Esophagus mucosa (tissue), 1 donor: ENCODE measurements around the gene PPFIA1. TPM values are rescaled to one million over a fixed set of nuclear protein-coding genes. Genes with fewer than 3 reads are reported as not detected.
"Not testable (repeated sequence)": the region's sequence is repeated elsewhere in the genome, so short reads cannot be mapped to it uniquely, and the experiment has no call there.

ENCODE experiments used
- ATAC-seq: fragments of 200-7000 bp; cut with Tn5 transposase; one replicate; pipeline ENCODE4 v1.9.1; 2020
- total RNA-seq: library from RNA; stranded (reverse); gene quantifications from one replicate; pipeline ENCODE4 v1.2.4, GENCODE V29; 2023
- donor health status: DM: yes; HTN: yes; CAD: no.

The PPFIA1 gene
- total RNA-seq, 1 donor from 2014 or later = 25.1 TPM

GRCh38 chr11:70251659-70252321 is 18.7 kb upstream of the PPFIA1 start:
- peak; percentile 23 for ATAC-seq

GRCh38 chr11:70252844-70253243 is 17.6 kb upstream of the PPFIA1 start:
- no peak for ATAC-seq

DNA sequence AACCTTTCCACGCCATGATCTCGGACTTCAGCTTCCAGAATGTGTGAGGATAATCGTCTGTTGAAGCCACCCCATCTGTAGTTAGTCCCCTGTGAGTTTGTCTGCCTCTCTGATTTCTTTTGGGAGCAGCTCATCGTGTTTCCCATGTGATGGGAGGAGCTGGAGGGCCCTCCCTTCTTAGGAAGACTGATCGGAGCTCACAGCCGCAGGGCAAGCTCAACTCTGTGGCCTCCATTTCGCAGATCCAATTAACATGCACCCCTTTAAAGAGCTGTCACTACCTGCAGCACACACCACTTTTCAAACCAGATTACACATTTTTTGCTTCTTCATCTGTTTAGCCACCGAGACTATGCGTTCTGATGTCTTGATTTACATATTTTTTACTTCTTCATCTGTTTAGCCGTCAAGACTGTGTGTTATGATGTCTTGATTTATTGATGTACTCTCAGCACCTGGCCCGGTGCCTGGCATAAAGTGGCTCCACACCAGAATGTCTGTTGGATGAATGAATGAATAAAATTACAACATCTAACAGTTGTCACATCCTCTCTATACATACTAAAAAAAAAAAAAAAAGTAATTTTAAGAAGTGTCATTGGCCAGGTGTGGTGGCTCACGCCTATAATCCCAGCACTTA is 14.9 kb upstream of the PPFIA1 start:
- ATAC-seq = no peak

GRCh38 chr11:70259077-70259476 is 11.4 kb upstream of the PPFIA1 start:
- ATAC-seq = not testable (repeated sequence)

DNA sequence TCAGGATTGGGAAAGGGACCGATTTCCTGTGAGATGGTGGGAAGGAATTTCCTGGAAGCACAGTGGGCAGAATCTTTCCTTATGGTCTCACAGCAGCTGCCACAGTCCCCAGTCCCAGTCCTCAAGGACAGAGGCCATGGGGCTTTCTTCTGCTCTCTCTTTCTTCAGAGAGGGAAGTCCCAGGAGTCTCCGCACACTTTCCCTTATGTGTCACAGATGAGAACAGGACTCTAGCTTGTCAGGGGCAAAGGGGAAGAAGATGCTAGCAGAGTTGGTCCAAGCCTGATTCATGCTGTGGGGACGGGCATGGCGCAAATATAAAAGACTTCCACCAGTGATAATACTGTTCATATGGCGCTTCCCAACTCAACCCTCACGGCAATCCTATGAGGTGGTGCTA is 7.5 kb upstream of the PPFIA1 start:
- no peak for ATAC-seq

DNA sequence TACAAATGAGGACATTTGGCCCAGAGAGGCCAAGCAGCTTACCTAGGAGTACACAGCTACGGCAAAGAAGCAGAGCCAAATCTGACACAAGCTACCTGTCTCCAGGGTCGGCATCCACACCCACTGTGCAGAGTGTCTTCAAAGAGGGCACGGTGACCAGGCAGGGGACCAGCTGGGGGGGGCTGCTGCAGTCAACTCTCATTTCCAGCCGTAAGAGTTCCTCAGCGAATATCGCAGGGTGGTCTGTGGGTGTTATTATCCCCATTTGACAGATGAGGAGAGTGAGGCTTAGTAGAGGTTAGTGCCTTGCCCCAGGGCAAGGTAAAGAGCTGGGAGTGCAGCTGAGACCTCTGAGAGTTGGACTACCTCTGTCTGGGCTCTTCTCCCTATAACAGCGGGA is 7.1 kb upstream of the PPFIA1 start:
- no peak for ATAC-seq

DNA sequence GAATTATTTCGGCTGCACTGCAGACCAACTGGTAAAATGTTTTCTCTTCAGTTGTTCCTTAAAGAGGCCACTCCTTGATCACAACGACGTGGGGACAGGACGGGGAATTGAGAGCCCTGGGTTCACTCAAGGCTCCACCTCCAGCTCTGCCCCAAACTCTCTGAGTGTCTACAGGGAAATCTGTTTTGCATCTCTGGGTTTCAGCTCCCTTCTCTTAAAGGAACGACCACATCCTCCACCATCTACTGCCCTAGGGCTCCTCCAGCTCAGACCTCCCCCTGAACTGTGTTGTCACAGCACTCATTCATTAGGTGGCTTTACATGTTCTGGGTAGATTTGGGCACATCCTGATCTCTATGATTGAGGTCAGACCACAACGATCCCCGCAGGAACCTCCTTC is 5.1 kb upstream of the PPFIA1 start:
- no peak for ATAC-seq

GRCh38 chr11:70267405-70267950 is 3.0 kb upstream of the PPFIA1 start:
- ATAC-seq = no peak

GRCh38 chr11:70268526-70268925 is 2.0 kb upstream of the PPFIA1 start:
- no peak for ATAC-seq

GRCh38 chr11:70270877-70271648 is 573 bp downstream of the PPFIA1 start:
- peak; percentile 47 for ATAC-seq

- no peak for ATAC-seq
Measured at GRCh38 chr11:70271649-70271953, 1.1 kb downstream of the PPFIA1 start.

- ATAC-seq = no peak
Measured at GRCh38 chr11:70272009-70272408, 1.5 kb downstream of the PPFIA1 start.

DNA sequence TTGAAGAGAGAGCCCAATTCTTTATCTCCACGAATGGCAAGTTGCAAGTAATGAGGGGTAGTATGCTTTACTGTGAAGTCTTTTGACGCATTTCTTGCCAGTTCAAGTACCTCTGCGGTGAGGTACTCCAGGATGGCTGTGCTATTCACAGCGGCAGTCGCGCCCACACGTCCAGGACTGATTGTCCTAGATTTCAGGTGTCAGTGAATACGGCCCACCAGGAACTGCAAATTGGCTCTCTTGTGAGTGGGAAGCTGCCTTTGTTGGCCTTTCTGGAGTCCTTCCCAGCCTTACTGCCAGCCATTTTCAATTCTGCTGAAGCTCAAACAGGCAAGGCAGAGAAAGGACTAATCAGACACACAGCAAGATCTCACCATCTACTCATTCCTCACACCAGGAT is 8.5 kb downstream of the PPFIA1 start:
- no peak for ATAC-seq

DNA sequence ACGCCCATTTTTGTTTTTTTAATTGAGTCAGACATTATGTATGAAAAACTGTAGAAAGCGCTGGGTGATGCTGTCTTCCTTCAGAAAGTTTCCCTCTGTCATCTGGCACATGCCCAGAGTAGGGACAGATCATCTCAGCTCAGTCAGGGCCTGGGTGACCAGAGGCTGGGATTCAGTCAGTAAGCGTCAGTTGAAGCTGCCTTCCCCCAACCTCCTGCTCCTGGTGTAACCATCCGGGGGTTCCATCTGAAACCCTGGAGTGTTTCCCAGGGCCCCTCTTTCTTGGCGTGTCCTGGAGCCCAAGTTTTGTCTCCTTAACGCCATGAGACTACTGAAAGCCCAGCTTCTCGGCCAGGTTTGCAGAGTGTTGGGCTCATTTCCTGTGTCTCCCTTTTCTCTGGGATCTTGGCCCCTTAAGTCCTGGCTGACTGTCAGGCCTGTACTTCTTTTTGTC is 10.7 kb downstream of the PPFIA1 start:
- ATAC-seq = no peak

DNA sequence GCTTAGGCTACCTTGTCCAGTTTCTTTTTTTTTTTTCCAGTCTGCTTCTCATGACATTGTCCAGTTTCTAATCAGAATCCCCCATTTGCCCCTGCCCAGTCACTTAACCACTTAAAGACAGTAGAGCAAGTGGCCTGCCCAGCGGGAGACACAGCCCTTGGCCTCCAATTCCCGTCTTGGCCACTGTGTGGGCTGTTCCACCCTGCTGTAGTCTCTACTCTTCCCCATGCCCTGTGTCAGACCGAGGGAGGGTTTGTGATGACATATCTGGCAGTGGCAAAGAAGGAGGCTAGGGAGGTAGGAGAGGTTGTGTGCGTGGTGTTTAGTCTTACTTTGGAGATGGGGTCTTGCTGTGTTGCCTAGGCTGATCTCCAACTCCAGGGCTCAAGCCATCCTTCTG is 11.5 kb downstream of the PPFIA1 start:
- ATAC-seq = peak; percentile 31

DNA sequence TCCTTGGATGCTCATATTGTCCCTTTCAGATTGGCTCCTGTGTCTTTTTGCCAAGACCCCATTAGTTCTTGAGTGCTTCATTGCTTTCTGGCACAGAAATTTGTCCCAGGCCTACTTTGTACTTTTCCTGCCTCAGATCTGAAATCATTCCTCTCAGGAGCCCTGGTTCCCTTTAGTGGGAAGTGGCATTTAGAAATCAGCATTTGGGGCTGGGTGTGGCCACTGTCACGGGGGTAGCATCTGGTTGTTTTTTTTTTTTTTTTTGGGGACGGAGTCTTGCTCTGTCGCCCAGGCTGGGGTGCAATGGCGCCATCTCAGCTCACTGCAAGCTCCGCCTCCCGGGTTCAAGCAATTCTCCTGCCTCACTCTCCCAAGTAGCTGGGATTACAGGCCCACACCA is 18.2 kb downstream of the PPFIA1 start:
- ATAC-seq = no peak

- ATAC-seq = no peak
Measured at GRCh38 chr11:70289582-70289981, 19.1 kb downstream of the PPFIA1 start.

- ATAC-seq = no peak
Measured at GRCh38 chr11:70290361-70291065, 20.0 kb downstream of the PPFIA1 start.

DNA sequence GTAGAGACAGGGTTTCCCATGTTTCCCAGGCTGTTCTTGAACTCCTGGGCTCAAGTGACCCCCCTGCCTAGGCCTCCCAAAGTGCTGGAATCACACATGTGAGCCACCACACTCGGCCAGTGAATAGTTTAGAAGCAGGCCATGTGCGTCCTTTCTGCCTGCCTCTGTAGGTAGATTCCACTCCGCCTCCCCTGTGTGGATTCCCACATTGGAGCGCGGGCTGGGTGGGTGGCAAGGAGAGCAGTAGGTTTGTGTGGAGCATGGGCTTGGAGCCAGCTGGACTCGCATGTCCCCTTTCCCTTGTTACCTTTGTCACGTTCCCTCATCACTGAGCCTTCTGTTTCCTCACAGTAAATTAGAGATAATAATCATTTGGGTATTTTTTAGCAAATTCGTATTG is 21.7 kb downstream of the PPFIA1 start:
- no peak for ATAC-seq

DNA sequence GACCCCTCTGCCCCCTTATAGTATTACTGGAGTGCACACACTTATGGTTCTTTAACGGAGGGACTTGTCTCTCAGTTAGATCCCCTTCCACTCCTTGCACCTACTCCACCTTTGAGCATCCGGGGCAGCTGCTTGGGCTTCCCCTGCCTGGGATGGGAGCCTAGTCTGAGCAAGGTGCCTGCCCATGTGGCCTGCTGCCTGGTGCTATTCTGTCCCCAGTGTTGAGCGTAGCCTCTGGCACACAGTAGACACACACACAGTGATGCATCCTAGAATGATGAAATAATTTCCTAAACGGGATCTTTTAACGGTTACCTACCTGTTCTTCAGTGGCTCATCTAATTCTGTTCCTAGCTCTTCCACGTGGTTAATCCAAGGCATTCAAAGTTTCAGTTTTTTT is 22.4 kb downstream of the PPFIA1 start:
- ATAC-seq = no peak

- ATAC-seq = not testable (repeated sequence)
Measured at GRCh38 chr11:70295166-70295565, 24.7 kb downstream of the PPFIA1 start.

DNA sequence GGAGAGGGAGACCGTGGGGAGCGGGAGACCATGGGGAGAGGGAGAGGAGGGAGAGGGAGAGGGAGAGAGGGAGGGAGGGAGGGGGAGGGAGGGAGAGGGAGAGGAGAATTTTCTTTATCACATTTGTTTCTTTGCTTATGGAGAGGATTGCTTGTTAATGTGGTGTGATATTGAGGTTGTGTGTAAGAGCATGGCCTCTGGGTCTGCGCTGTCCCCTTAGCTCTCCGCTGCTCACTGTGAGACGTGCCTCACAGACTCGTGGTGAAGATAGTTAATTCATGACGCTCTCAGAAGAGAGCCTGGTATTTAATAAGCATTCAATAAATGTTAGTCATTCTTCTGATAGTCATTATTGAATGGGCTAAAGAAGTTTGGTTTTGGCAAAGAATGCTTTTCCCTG is 26.2 kb downstream of the PPFIA1 start:
- ATAC-seq = no peak

- ATAC-seq = no peak
Measured at GRCh38 chr11:70297341-70297740, 26.9 kb downstream of the PPFIA1 start.
